Effector CD4-positive, alpha-beta T cell (primary cell): Measurements from ENCODE around the gene VIPR1.

Experiments used
- DNase-seq: peaks from one replicate; pipeline ENCODE4 v3.0.0-alpha.2; 2020

Gene VIPR1

GRCh38 chr3:42513121-42513520, 10.7 kb downstream of the VIPR1 start:
- DNase-seq, result no peak

DNA sequence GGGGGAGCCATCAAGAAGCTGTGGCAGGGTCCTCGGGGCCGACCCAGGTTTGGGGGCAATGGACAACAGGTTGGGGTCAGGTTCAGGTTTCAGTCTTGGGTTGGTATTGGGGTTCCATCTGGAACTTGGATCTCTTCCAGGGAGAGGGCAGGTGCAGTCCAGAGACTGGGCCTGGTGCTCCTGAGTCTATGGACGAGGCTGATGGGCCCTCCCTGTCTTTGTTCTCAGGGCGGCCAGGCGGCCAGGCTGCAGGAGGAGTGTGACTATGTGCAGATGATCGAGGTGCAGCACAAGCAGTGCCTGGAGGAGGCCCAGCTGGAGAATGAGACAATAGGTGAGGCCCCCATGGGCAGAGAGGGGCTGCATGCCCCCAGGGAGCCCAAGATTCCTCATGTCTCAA, 11.1 kb downstream of the VIPR1 start:
- DNase-seq, result no peak

- no peak for DNase-seq
These were observed 12.4 kb downstream of the VIPR1 start for GRCh38 chr3:42514876-42515275.

- DNase-seq, result no peak
These were observed 13.0 kb downstream of the VIPR1 start for GRCh38 chr3:42515391-42515916.

GRCh38 chr3:42515976-42516375, 13.5 kb downstream of the VIPR1 start:
- no peak for DNase-seq

DNA sequence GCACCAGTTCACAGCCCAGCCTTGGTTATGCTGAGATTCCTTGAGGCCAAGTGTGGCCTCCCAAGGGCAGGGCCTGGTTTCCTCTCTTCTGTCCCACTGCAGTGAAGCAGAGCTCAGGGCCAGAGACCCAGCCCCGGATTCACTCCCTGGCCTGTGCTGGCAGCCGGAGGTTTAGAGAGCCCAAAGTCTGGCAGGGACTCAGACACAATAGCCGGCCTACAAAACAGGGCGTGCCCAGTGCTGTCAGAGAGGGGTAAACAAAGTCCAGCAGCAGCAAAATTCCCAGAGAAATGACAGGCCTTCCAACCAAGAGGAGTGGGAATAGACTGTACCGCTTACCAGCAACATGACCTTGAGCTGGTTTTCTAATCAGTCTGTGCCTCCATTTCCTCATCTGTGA, 14.0 kb downstream of the VIPR1 start:
- DNase-seq, result no peak

GRCh38 chr3:42517117-42517516, 14.7 kb downstream of the VIPR1 start:
- no peak for DNase-seq

DNA sequence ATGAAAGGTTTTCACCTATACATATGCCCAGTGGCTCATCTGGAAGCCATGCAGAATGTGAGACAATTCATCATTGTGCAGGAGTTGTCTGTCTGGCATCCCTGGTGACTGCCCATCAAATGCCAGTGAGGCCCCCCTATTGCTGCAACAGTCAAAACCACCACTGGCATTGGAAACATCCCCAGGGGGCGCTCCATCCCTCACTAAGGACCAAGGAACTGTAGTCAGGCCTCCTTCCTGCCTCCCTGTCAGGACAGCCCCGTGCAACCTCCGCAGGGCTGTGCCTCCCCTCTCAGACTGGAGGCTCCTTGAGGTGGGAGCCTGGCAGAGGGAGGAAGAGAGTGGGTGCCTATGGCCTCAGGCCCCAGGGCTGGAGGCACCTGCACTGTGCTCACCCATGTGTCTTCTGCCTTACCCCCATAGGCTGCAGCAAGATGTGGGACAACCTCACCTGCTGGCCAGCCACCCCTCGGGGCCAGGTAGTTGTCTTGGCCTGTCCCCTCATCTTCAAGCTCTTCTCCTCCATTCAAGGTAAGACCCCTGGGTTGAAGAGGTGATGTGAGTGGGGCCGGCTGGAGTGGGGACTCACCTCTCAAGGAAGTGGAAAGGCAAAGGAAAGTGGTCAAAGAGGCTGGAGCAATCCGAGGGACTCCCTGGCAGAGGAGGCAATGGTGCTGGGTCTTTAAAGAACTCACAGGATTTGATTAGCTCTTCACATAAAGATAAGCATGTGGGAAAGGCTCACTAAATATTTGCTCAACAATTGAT, 16.5 kb downstream of the VIPR1 start:
- DNase-seq, result peak; percentile 20

DNA sequence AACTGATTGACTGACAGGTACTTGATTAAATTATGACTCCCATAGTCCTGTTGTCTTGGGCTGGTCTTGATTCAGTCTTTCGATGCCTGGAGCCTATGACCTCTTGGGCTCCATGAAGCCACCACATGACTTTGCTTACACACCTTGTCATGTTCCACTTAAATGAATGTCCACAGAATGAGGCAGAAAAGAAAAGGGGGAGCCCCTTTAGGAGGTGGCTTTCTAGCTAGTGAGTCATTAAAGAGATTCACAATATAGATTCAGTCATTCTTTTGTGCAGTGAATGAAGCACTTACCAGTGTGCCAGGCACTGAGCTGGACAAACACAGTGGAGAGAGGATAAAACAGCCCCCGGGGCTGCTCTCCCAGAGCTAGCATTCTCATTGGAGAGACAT, 17.1 kb downstream of the VIPR1 start:
- no peak for DNase-seq

- DNase-seq, result no peak
These were observed 17.9 kb downstream of the VIPR1 start for GRCh38 chr3:42520336-42520735.

DNA sequence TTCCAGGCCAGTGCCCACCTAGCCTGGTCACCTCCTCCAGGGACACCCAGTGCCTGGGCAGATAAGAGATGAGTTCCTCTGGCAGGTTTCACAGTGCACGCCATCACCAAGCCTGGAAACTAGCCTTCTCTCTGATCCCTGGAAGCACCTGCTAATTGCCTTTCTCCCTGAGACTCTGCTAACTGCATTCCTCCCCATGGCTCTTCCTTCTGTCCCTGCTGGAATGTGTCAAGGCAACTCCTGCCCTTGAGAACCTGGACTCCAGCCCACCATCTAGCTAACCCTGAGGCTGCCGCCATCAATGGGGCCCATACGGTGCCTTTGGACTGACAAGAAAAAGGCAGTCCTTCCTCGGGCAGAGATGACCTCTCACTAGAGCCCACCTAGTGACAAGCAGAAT, 18.5 kb downstream of the VIPR1 start:
- DNase-seq, result no peak

DNA sequence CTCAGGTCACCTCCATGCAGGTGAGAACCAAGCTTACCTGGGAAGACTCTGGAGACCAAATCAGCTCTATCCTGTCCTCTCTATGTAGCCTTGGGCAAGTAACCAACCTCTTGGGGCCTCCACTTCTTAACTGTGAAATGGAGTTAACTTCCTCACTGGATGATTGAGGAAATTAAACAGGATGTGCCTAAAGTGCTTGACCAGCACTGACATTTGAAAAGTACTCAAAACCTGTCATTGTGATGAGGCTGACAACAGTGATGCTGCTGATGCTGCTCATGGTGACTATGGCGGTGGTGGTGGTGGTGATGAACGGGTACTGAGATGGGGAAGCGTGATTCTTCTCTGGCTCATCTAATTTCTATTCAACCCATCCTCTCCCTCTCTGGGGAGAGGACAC, 22.3 kb downstream of the VIPR1 start:
- DNase-seq, result no peak

GRCh38 chr3:42525212-42525611, 22.8 kb downstream of the VIPR1 start:
- no peak for DNase-seq

- no peak for DNase-seq
These were observed 23.4 kb downstream of the VIPR1 start for GRCh38 chr3:42525736-42526345.

- DNase-seq, result peak; percentile 27
These were observed 24.3 kb downstream of the VIPR1 start for GRCh38 chr3:42526616-42527367.

DNA sequence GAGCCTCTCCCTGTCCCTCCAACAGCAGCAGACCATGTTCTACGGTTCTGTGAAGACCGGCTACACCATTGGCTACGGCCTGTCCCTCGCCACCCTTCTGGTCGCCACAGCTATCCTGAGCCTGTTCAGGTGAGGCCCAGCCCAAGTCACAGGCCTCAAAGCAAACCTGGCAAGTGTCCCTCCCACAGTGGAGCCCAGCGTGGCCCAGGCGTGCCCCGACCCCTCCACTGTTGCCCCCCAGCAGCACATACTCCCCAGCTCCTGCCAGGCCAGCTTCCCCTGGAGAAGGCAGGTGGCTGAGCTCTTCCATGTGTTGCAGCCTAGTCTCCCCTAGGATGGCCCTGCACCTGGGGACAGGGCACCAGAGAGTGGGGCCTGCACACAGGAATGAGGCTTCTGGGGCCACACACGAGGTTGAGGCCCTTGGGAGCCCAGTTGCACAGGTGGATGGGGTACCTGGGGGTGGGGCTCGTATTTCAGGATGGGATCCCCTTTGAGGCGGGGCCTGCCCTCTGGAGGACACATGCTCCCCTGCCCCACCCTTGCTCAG, 25.0 kb downstream of the VIPR1 start:
- no peak for DNase-seq

DNA sequence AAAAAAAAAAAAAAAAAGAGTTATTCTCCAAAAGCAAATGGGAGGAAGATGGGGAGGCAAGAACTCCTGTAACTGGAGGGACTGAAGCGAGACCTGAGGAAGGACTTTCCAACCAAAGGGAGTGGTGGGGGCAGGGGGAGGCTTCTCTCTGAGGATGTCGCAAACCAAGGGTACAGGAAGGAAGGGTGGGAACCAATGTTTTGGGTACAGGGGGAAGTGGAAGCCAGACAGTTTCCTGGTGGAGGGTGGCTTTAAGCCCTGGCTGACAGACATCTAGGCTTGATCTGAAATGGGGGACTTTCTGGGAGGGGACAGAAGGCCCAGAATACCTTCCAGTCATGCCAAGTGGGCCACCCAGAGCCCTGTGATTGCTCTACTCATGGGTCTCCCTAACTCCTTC, 27.0 kb downstream of the VIPR1 start:
- DNase-seq, result no peak

GRCh38 chr3:42530073-42530472, 27.6 kb downstream of the VIPR1 start:
- no peak for DNase-seq

- DNase-seq, result no peak
These were observed 29.0 kb downstream of the VIPR1 start for GRCh38 chr3:42531470-42531869.

DNA sequence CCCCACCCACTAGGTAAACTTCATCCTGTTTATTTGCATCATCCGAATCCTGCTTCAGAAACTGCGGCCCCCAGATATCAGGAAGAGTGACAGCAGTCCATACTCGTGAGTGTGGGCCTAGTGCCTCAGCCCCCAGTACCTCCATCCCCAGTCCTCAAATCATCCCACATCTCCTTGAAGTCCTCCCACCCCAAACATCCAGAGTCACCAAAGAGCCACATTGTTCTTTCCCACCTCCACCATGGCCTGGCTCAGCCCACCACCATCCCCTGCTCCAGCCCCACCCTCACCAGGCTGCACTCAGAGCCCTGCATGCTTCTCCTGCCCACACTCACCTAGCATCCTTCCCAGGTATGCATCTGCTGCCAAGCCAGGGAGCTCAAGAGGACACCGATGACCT, 29.8 kb downstream of the VIPR1 start:
- DNase-seq, result no peak

- DNase-seq, result no peak
These were observed 30.9 kb downstream of the VIPR1 start for GRCh38 chr3:42533161-42533897.

DNA sequence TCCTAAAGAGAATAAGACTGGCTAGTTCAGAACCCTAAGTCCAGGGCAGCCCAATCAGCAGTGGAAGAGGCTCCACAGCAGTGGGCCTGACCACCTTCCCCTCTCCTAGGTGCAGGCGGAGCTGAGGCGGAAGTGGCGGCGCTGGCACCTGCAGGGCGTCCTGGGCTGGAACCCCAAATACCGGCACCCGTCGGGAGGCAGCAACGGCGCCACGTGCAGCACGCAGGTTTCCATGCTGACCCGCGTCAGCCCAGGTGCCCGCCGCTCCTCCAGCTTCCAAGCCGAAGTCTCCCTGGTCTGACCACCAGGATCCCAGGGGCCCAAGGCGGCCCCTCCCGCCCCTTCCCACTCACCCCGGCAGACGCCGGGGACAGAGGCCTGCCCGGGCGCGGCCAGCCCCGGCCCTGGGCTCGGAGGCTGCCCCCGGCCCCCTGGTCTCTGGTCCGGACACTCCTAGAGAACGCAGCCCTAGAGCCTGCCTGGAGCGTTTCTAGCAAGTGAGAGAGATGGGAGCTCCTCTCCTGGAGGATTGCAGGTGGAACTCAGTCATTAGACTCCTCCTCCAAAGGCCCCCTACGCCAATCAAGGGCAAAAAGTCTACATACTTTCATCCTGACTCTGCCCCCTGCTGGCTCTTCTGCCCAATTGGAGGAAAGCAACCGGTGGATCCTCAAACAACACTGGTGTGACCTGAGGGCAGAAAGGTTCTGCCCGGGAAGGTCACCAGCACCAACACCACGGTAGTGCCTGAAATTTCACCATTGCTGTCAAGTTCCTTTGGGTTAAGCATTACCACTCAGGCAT, 33.7 kb downstream of the VIPR1 start:
- no peak for DNase-seq
